ENCODE measurements around the gene NR3C1. TPM values are rescaled to one million over a fixed set of nuclear protein-coding genes. Genes with fewer than 3 reads are reported as not detected.

The NR3C1 gene
- total and polyA plus RNA-seq, 2 of the 13 experiments (the other 11 are each of a cell fraction or from before 2014, with no cell fraction given) = 10.0 to 24.3 TPM

GRCh38 chr5:143231973-143232812 is 171.3 kb downstream of the NR3C1 start:
- no peak overlapping the region for H2AFZ ChIP-seq (ENCODE audit: low read length)
- no TSS peak for BruUV-seq (replicated peaks)
- no peak for ATAC-seq
- ChIA-PET POLR2A (no interaction called here), CTCF (ENCODE audit: low intra/inter-chr PET ratio, low total read pairs) (no interaction called here)
- H3K36me3 ChIP-seq (replicated peaks in 1 of 2; ENCODE audit: control insufficient read depth in 1 of 2, insufficient read depth in 2 of 2, low read length in 2 of 2) = no peaks in the 10 kb centered on the region
- peaks cover 69% of the 10 kb centered on the region for H3K4me1 ChIP-seq (ENCODE audit: insufficient read depth, low read length)
- TF ChIP-seq ZBTB1 (CRISPR knock-in tag; IDR thresholded peaks at IDR 0.05; ENCODE audit: borderline replicate concordance) (no peak), RFX1 (IDR thresholded peaks at IDR 0.05) (no peak)
- H3K9me3 ChIP-seq (ENCODE audit: low read length) = no peaks in the 10 kb centered on the region
- H3K4me3 ChIP-seq (replicated peaks in 1 of 3; ENCODE audit: insufficient read depth in 1 of 3, low read depth in 2 of 3, low read length in 3 of 3) = no peak overlapping the region
- in situ Hi-C loops (cut with HindIII; ENCODE audit: extremely low pct_ligation_motif_present, low pct_unique_long_range_greater_than_20kb) (no loop called here), intact Hi-C loops (cut with micrococcal nuclease; ENCODE audit: unreplicated experiment) (no loop called here)
- H3K9ac ChIP-seq (ENCODE audit: insufficient read depth, low read depth, low read length) = no peak overlapping the region
- no peaks in the 10 kb centered on the region for H3K27me3 ChIP-seq (ENCODE audit: control insufficient read depth in 1 of 2, insufficient read depth in 2 of 2, low read length in 2 of 2)
- WGBS (ENCODE audit: low lambda C conversion rate) = 82% methylated on average over 7 of the region's 7 CpGs
- H3K79me2 ChIP-seq (ENCODE audit: insufficient read depth, low read length) = no peaks in the 10 kb centered on the region
- no peak for DNase-seq (ENCODE audit: low spot score)
- H3K27ac ChIP-seq (ENCODE audit: extremely low read length, insufficient read depth, low read length) = no peak overlapping the region
- no peak for FAIRE-seq
- H4K20me1 ChIP-seq (ENCODE audit: insufficient read depth, low read length) = no peaks in the 10 kb centered on the region
- H3K4me2 ChIP-seq (ENCODE audit: low read depth, low read length) = no peak overlapping the region

- Histone ChIP-seq H3K9ac (ENCODE audit: insufficient read depth, low read depth, low read length) (no peak overlapping the region), H2AFZ (ENCODE audit: low read length) (no peak overlapping the region), H3K4me1 (ENCODE audit: insufficient read depth, low read length) (peaks cover 69% of the 10 kb centered on the region), H3K27me3 (ENCODE audit: control insufficient read depth in 1 of 2, insufficient read depth in 2 of 2, low read length in 2 of 2) (no peaks in the 10 kb centered on the region), H3K27ac (ENCODE audit: extremely low read length, insufficient read depth, low read length) (no peak overlapping the region), H3K9me3 (ENCODE audit: low read length) (no peaks in the 10 kb centered on the region), H4K20me1 (ENCODE audit: insufficient read depth, low read length) (no peaks in the 10 kb centered on the region), H3K4me2 (ENCODE audit: low read depth, low read length) (no peak overlapping the region), H3K4me3 (replicated peaks in 1 of 3; ENCODE audit: insufficient read depth in 1 of 3, low read depth in 2 of 3, low read length in 3 of 3) (no peak overlapping the region), H3K79me2 (ENCODE audit: insufficient read depth, low read length) (no peaks in the 10 kb centered on the region), H3K36me3 (replicated peaks in 1 of 2; ENCODE audit: control insufficient read depth in 1 of 2, insufficient read depth in 2 of 2, low read length in 2 of 2) (no peaks in the 10 kb centered on the region)
- FAIRE-seq (no peak), ATAC-seq (no peak), DNase-seq (ENCODE audit: low spot score) (no peak)
- in situ Hi-C loops (cut with HindIII; ENCODE audit: extremely low pct_ligation_motif_present, low pct_unique_long_range_greater_than_20kb) (no loop called here), intact Hi-C loops (cut with micrococcal nuclease; ENCODE audit: unreplicated experiment) (no loop called here)
- 100% methylated on average over 2 of the region's 3 CpGs for WGBS (ENCODE audit: low lambda C conversion rate)
- BruUV-seq (replicated peaks) = no TSS peak
- CTCF ChIA-PET (ENCODE audit: low intra/inter-chr PET ratio, low total read pairs) = no interaction called here
- TF ChIP-seq AFF4 (CRISPR knock-in tag; IDR thresholded peaks at IDR 0.05) = no peak
- no peak for TF ChIP-seq TOE1 (CRISPR knock-in tag; IDR thresholded peaks at IDR 0.05)
- no peak for TF ChIP-seq RFX3 (CRISPR knock-in tag; IDR thresholded peaks at IDR 0.05)
- no peak for TF ChIP-seq XBP1 (CRISPR knock-in tag; IDR thresholded peaks at IDR 0.05)
- POLR2A ChIA-PET = no interaction called here
Measured at GRCh38 chr5:143231416-143231815, 172.1 kb downstream of the NR3C1 start.

Measured in HepG2 (cell line).